SU-DHL-6 (cell line): ENCODE data around the gene PKIB.

Source experiments
- H2AFZ ChIP-seq: fragments of 200-600 bp; sonication (generic); 2 replicates; pipeline ENCODE4 v1.6.1; 2014; ENCODE audit warnings: low read depth, mild to moderate bottlenecking, moderate library complexity, mixed read lengths, antibody characterized with exemption, low read length; ENCODE audit not compliant: severe bottlenecking
- H3F3A ChIP-seq: fragments of 200-600 bp; shearing (Covaris generic); 2 replicates; pipeline ENCODE4 v1.6.0; 2016; ENCODE audit warnings: antibody characterized with exemption, mild to moderate bottlenecking; ENCODE audit not compliant: insufficient read depth
- H3K27ac ChIP-seq: fragments of 200-600 bp; sonication (generic); 2 replicates; pipeline ENCODE4 v1.5.1; 2016; ENCODE audit warnings: low read depth, mild to moderate bottlenecking, low read length, moderate library complexity, mixed read lengths
- H3K27me3 ChIP-seq: fragments of 200-600 bp; sonication (generic), shearing (Covaris generic); 2 replicates; pipeline ENCODE4 v1.6.0; 2014; ENCODE audit warnings: mild to moderate bottlenecking, low read length
- H3K36me3 ChIP-seq: fragments of 200-600 bp; sonication (generic); 2 replicates; pipeline ENCODE4 v1.6.1; 2014; ENCODE audit warnings: mild to moderate bottlenecking, low read length, mixed read lengths
- H3K4me2 ChIP-seq: fragments of 300-600, 200-600 bp; shearing (Covaris generic), sonication (generic); 2 replicates; pipeline ENCODE4 v1.6.0; 2014; ENCODE audit warnings: low read length, low read depth, mild to moderate bottlenecking; ENCODE audit not compliant: poor library complexity, severe bottlenecking
- H3K4me3 ChIP-seq: fragments of 200-600 bp; sonication (generic); 2 replicates; pipeline ENCODE4 v1.5.1; 2014; ENCODE audit warnings: antibody characterized with exemption, low read length, mild to moderate bottlenecking, mixed read lengths; ENCODE audit not compliant: insufficient read depth, poor library complexity, severe bottlenecking
- H3K79me2 ChIP-seq: fragments of 200-600 bp; sonication (generic); 2 replicates; pipeline ENCODE4 v1.6.1; 2014; ENCODE audit warnings: mild to moderate bottlenecking, low read length, moderate library complexity; ENCODE audit not compliant: insufficient read depth
- H3K9ac ChIP-seq: fragments of 200-600 bp; sonication (generic); 2 replicates; pipeline ENCODE4 v1.7.0; 2014; ENCODE audit warnings: mild to moderate bottlenecking, low read length
- H3K9me2 ChIP-seq: fragments of 200-600 bp; sonication (generic); replicated peaks from 2 replicates; pipeline ENCODE4 v1.6.1; 2014; ENCODE audit warnings: low read length; ENCODE audit not compliant: insufficient read depth
- H3K9me3 ChIP-seq: fragments of 200-600 bp; sonication (generic); 2 replicates; pipeline ENCODE4 v1.6.1; 2014; ENCODE audit warnings: low read length, mixed read lengths; ENCODE audit not compliant: insufficient read depth
- H4K20me1 ChIP-seq: fragments of 200-600 bp; sonication (generic); 2 replicates; pipeline ENCODE4 v1.6.1; 2014; ENCODE audit warnings: low read depth, mild to moderate bottlenecking, antibody characterized with exemption, low read length, moderate library complexity, mixed read lengths
- CTCF ChIP-seq: fragments of 200-600 bp; sonication (generic); IDR thresholded peaks from one replicate; pipeline ENCODE4 v1.5.1; 2017; ENCODE audit warnings: antibody characterized with exemption, mild to moderate bottlenecking, low read length, moderate library complexity; ENCODE audit not compliant: insufficient read depth, poor library complexity, severe bottlenecking
- EZH2phosphoT487 ChIP-seq: fragments of 200-600 bp; sonication (generic), shearing (Covaris generic); conservative IDR thresholded peaks from 2 replicates; pipeline ENCODE4 v1.6.1; 2018; ENCODE audit warnings: mild to moderate bottlenecking, antibody characterized with exemption, low read length, moderate library complexity, mixed read lengths

PKIB gene

GRCh38 chr6:122650403-122650802, 40.2 kb downstream of the PKIB start:
- no peaks in the 10 kb centered on the region for H4K20me1 ChIP-seq
- no peaks in the 10 kb centered on the region for H3K27me3 ChIP-seq
- H3K4me2 ChIP-seq, result no peak overlapping the region
- no peak overlapping the region for H3K27ac ChIP-seq
- no peaks in the 10 kb centered on the region for H3F3A ChIP-seq
- no peak overlapping the region for H2AFZ ChIP-seq
- no peak overlapping the region for H3K9ac ChIP-seq
- H3K36me3 ChIP-seq, result no peaks in the 10 kb centered on the region
- no peak for TF ChIP-seq CTCF
- TF ChIP-seq EZH2phosphoT487, result no peak
- no peaks in the 10 kb centered on the region for H3K9me2 ChIP-seq
- H3K4me3 ChIP-seq, result no peak overlapping the region
- no peaks in the 10 kb centered on the region for H3K79me2 ChIP-seq
- H3K9me3 ChIP-seq, result no peaks in the 10 kb centered on the region

- H3K27me3 ChIP-seq, result no peaks in the 10 kb centered on the region
- H3K4me2 ChIP-seq, result no peak overlapping the region
- H3K27ac ChIP-seq, result no peak overlapping the region
- no peak overlapping the region for H2AFZ ChIP-seq
- no peaks in the 10 kb centered on the region for H4K20me1 ChIP-seq
- no peaks in the 10 kb centered on the region for H3K36me3 ChIP-seq
- no peaks in the 10 kb centered on the region for H3K9me3 ChIP-seq
- TF ChIP-seq EZH2phosphoT487, result no peak
- TF ChIP-seq CTCF, result no peak
- no peaks in the 10 kb centered on the region for H3K79me2 ChIP-seq
- no peaks in the 10 kb centered on the region for H3K9me2 ChIP-seq
- no peak overlapping the region for H3K4me3 ChIP-seq
- H3K9ac ChIP-seq, result no peak overlapping the region
- no peaks in the 10 kb centered on the region for H3F3A ChIP-seq
Measured at GRCh38 chr6:122651031-122651430, 40.8 kb downstream of the PKIB start.

- no peak overlapping the region for H3K4me2 ChIP-seq
- no peaks in the 10 kb centered on the region for H3K79me2 ChIP-seq
- no peak overlapping the region for H3K4me3 ChIP-seq
- H3K9me2 ChIP-seq, result no peaks in the 10 kb centered on the region
- H3K36me3 ChIP-seq, result no peaks in the 10 kb centered on the region
- no peaks in the 10 kb centered on the region for H4K20me1 ChIP-seq
- no peaks in the 10 kb centered on the region for H3K27me3 ChIP-seq
- no peak overlapping the region for H2AFZ ChIP-seq
- no peaks in the 10 kb centered on the region for H3K9me3 ChIP-seq
- TF ChIP-seq EZH2phosphoT487 (no peak), CTCF (no peak)
- H3K27ac ChIP-seq, result no peak overlapping the region
- no peak overlapping the region for H3K9ac ChIP-seq
- no peaks in the 10 kb centered on the region for H3F3A ChIP-seq
Measured at GRCh38 chr6:122651604-122652003, 41.4 kb downstream of the PKIB start.
